Uterus (tissue), 2 donors: Measurements from ENCODE around the gene FANCD2.

Experiments used
- POLR2A ChIP-seq, 2 donors: fragments of 450-650 bp; IDR thresholded peaks; one replicate each; pipeline ENCODE4 v1.6.1; 2016; ENCODE audit warnings: antibody characterized with exemption in 2 of 2, mild to moderate bottlenecking in 1 of 2, moderate library complexity in 1 of 2
- TF ChIP-seq, protein P1 (sequence below), 4 experiments: fragments of 200-600 bp in 2 of 4; fragments of 450-650 bp in 2 of 4; sonication (generic) in 2 of 4; IDR thresholded peaks; one replicate each; pipeline ENCODE4 v1.5.1; 2016 to 2019; ENCODE audit warnings: antibody characterized with exemption in 4 of 4, mild to moderate bottlenecking in 2 of 4, moderate library complexity in 1 of 4

DNA sequence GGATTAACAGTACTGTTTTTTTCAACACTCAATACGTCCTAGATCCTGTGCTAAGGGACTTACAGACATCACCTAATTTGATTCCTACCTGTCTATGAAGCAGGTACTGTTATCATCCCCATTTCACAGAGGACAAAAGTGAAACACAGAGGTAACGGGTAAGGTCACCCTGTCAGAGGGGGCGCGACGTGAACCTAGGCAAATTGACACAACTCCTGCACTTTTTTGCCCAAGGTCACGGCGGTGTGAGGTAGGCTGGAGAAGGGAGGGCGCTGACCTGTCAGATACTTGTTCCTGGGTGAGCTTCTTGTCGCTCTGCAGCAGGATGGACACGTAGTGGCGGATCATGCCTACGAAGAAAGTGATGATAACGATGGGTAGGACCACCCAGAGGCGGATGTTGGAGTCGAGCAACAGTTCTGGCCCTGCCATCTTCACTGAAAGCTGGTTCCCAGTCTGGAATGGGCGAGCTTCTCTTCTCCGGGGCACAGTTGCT lies 40.0 kb upstream of the FANCD2 start:
- TF ChIP-seq, protein P1, sequence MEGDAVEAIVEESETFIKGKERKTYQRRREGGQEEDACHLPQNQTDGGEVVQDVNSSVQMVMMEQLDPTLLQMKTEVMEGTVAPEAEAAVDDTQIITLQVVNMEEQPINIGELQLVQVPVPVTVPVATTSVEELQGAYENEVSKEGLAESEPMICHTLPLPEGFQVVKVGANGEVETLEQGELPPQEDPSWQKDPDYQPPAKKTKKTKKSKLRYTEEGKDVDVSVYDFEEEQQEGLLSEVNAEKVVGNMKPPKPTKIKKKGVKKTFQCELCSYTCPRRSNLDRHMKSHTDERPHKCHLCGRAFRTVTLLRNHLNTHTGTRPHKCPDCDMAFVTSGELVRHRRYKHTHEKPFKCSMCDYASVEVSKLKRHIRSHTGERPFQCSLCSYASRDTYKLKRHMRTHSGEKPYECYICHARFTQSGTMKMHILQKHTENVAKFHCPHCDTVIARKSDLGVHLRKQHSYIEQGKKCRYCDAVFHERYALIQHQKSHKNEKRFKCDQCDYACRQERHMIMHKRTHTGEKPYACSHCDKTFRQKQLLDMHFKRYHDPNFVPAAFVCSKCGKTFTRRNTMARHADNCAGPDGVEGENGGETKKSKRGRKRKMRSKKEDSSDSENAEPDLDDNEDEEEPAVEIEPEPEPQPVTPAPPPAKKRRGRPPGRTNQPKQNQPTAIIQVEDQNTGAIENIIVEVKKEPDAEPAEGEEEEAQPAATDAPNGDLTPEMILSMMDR (IDR thresholded peaks at IDR 0.05) = no peak
- no peak for TF ChIP-seq POLR2A (IDR thresholded peaks at IDR 0.05)
